Measurements from ENCODE around the gene ZNF708. TPM values are rescaled to one million over a fixed set of nuclear protein-coding genes. Genes with fewer than 3 reads are reported as not detected.
"Not testable (repeated sequence)": the region's sequence is repeated elsewhere in the genome, so short reads cannot be mapped to it uniquely, and the experiment has no call there.

ZNF708 gene
- polyA plus RNA-seq, 2 of the 4 experiments (the other 2 are of a cell fraction) = 1.1 to 2.2 TPM

- H3K4me3 ChIP-seq = no peak overlapping the region
- WGBS (ENCODE audit: missing lambda C conversion rate) = 94% methylated on average over 2 of the region's 2 CpGs
- no peaks in the 10 kb centered on the region for H3K4me1 ChIP-seq
- CTCF ChIA-PET = no interaction called here
- POLR2A ChIA-PET = no interaction called here
- peaks cover 25% of the 10 kb centered on the region; the same call in 2 of the 3 replicates for H3K9me3 ChIP-seq
- TF ChIP-seq NPAS2 (CRISPR knock-in tag; IDR thresholded peaks at IDR 0.05; ENCODE audit: borderline replicate concordance) (no peak), BHLHE40 (IDR thresholded peaks at IDR 0.05; ENCODE audit: low read depth, low read length) (no peak), ZNF302 (CRISPR knock-in tag; IDR thresholded peaks at IDR 0.05) (no peak), ZC3H11A (IDR thresholded peaks at IDR 0.05) (no peak), HOXA7 (CRISPR knock-in tag; IDR thresholded peaks at IDR 0.05) (no peak), MAX (IDR thresholded peaks at IDR 0.05) (no peak)
- no peak for FAIRE-seq
- no peak overlapping the region for H3K27ac ChIP-seq
- DNase-seq (ENCODE audit: low read depth in 1 of 2, low spot score in 1 of 2) = no peak
- no peak overlapping the region for H3K4me2 ChIP-seq
- ATAC-seq = no peak
Observed at GRCh38 chr19:21308773-21309172, 20.4 kb downstream of the ZNF708 start.

- H3K4me2 ChIP-seq; H3K4me3 ChIP-seq; DNase-seq (ENCODE audit: low read depth in 1 of 2, low spot score in 1 of 2); FAIRE-seq; CTCF ChIA-PET; H3K27ac ChIP-seq; POLR2A ChIA-PET; H3K4me1 ChIP-seq; ATAC-seq: not testable (repeated sequence)
- peaks cover 21% of the 10 kb centered on the region; the same call in 2 of the 3 replicates for H3K9me3 ChIP-seq
- 91% methylated on average over 3 of the region's 3 CpGs for WGBS (ENCODE audit: missing lambda C conversion rate)
Observed at GRCh38 chr19:21306881-21307479, 22.2 kb downstream of the ZNF708 start.

- ATAC-seq; CTCF ChIA-PET; H3K4me3 ChIP-seq; H3K27ac ChIP-seq; DNase-seq (ENCODE audit: low read depth in 1 of 2, low spot score in 1 of 2); POLR2A ChIA-PET; H3K4me1 ChIP-seq; FAIRE-seq; H3K4me2 ChIP-seq: not testable (repeated sequence)
- WGBS (ENCODE audit: missing lambda C conversion rate) = 94% methylated on average over 1 of the region's 1 CpG
- peaks cover 23% of the 10 kb centered on the region for H3K9me3 ChIP-seq
Observed at GRCh38 chr19:21293768-21294167, 35.4 kb downstream of the ZNF708 start.

- no peak overlapping the region for H3K4me3 ChIP-seq
- H3K4me2 ChIP-seq = no peak overlapping the region
- FAIRE-seq = no peak
- CTCF ChIA-PET = no interaction called here
- peak in 1 of 2 experiments; percentile 8 for DNase-seq (ENCODE audit: low read depth in 1 of 2, low spot score in 1 of 2)
- no peak for TF ChIP-seq RFX5 (IDR thresholded peaks at IDR 0.05)
- TF ChIP-seq JUN (IDR thresholded peaks at IDR 0.05) = no peak
- TF ChIP-seq RAD21 (conservative IDR thresholded peaks at IDR 0.05 in 1 of 2, IDR thresholded peaks at IDR 0.05 in 1 of 2) = no peak
- TF ChIP-seq GATA3 (IDR thresholded peaks at IDR 0.05; ENCODE audit: borderline replicate concordance) = no peak
- TF ChIP-seq CHD4 (IDR thresholded peaks at IDR 0.05; ENCODE audit: borderline replicate concordance) = no peak
- TF ChIP-seq MAX (IDR thresholded peaks at IDR 0.05) = no peak
- TF ChIP-seq POLR2A (IDR thresholded peaks at IDR 0.05; ENCODE audit: low read length) = no peak
- no peak for TF ChIP-seq FOXS1 (CRISPR knock-in tag; IDR thresholded peaks at IDR 0.05)
- TF ChIP-seq MAFK (IDR thresholded peaks at IDR 0.05; ENCODE audit: partially characterized antibody) = no peak
- no peak for TF ChIP-seq HMGXB4 (CRISPR knock-in tag; IDR thresholded peaks at IDR 0.05; ENCODE audit: borderline replicate concordance)
- TF ChIP-seq JUNB (IDR thresholded peaks at IDR 0.05) = no peak
- TF ChIP-seq E2F6 (IDR thresholded peaks at IDR 0.05; ENCODE audit: borderline replicate concordance, low read depth) = no peak
- no peak for TF ChIP-seq MYC (IDR thresholded peaks at IDR 0.05; ENCODE audit: borderline replicate concordance, low read length)
- no peak for TF ChIP-seq HOXB13 (CRISPR knock-in tag; IDR thresholded peaks at IDR 0.05; ENCODE audit: low read depth)
- no peak for TF ChIP-seq TP53 (CRISPR knock-in tag; IDR thresholded peaks at IDR 0.05)
- TF ChIP-seq MAZ (IDR thresholded peaks at IDR 0.05; ENCODE audit: borderline replicate concordance, low read depth, low read length) = no peak
- TF ChIP-seq ELK1 (IDR thresholded peaks at IDR 0.05; ENCODE audit: low read depth, low read length) = no peak
- H3K4me1 ChIP-seq = no peaks in the 10 kb centered on the region
- H3K9me3 ChIP-seq = peaks cover 9% of the 10 kb centered on the region; the same call in 1 of the 3 replicates
- no peak overlapping the region for H3K27ac ChIP-seq
- POLR2A ChIA-PET = no interaction called here
- 42% methylated on average over 2 of the region's 2 CpGs for WGBS (ENCODE audit: missing lambda C conversion rate)
- ATAC-seq = peak in 1 of 2 experiments; percentile 32; a peak in 1 of 6 replicates
Observed at GRCh38 chr19:21269813-21270212, 59.4 kb downstream of the ZNF708 start.

All from A549 (cell line).